ENCODE measurements around the gene TMCO5A.

DNA sequence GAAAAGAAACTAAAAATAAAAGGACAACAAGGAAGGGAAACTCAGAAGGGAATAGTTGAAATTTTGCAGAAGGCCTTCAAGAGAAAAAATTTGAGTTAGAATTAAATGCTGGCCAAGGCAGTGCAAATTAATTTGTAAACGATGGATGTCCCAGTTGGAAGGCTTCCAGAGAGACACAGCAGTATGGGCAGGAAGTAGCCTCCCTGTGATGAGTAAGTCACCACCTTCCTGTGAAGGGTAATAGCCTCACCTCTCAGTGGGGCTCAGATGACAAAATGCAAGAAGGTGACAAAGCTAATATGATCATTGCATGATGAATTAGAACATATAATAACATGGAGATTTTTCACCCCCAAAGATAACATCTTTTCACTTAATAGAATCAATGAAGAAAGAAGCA lies 27.3 kb upstream of the TMCO5A start:
- TF ChIP-seq POLR2A (IDR thresholded peaks at IDR 0.05; ENCODE audit: insufficient read depth in 1 of 2, low read depth in 2 of 2, low read length in 2 of 2) (no peak), GATAD2A (CRISPR knock-in tag; IDR thresholded peaks at IDR 0.05) (no peak), ZC3H13 (CRISPR knock-in tag; IDR thresholded peaks at IDR 0.05) (no peak), ZBTB8A (CRISPR knock-in tag; IDR thresholded peaks at IDR 0.05; ENCODE audit: borderline replicate concordance, low read depth) (no peak), SETDB1 (CRISPR knock-in tag; IDR thresholded peaks at IDR 0.05; ENCODE audit: borderline replicate concordance) (no peak), ZBTB7A (CRISPR knock-in tag; IDR thresholded peaks at IDR 0.05) (no peak), ETV6 (CRISPR knock-in tag; conservative IDR thresholded peaks at IDR 0.05) (no peak)
- TF ChIP-seq, protein P1, sequence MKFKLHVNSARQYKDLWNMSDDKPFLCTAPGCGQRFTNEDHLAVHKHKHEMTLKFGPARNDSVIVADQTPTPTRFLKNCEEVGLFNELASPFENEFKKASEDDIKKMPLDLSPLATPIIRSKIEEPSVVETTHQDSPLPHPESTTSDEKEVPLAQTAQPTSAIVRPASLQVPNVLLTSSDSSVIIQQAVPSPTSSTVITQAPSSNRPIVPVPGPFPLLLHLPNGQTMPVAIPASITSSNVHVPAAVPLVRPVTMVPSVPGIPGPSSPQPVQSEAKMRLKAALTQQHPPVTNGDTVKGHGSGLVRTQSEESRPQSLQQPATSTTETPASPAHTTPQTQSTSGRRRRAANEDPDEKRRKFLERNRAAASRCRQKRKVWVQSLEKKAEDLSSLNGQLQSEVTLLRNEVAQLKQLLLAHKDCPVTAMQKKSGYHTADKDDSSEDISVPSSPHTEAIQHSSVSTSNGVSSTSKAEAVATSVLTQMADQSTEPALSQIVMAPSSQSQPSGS (CRISPR knock-in tag; IDR thresholded peaks at IDR 0.05): no peak
